HG02840 (cell line): Measurements from ENCODE around the gene MRPL37.

Experiments used
- ATAC-seq: cut with Tn5 transposase; IDR thresholded peaks from one replicate; pipeline ENCODE4 v1.9.1; 2021; ENCODE audit warnings: mild to moderate bottlenecking, moderate library complexity, moderate number of reproducible peaks; ENCODE audit not compliant: unreplicated experiment, low FRiP score

The MRPL37 gene

GRCh38 chr1:54238353-54239034 lies 38.5 kb downstream of the MRPL37 start:
- no peak for ATAC-seq

- no peak for ATAC-seq
Measured at GRCh38 chr1:54239035-54239383, 39.0 kb downstream of the MRPL37 start.

- no peak for ATAC-seq
Measured at GRCh38 chr1:54239631-54240031, 39.7 kb downstream of the MRPL37 start.

- no peak for ATAC-seq
Measured at GRCh38 chr1:54240741-54241335, 40.9 kb downstream of the MRPL37 start.

GRCh38 chr1:54241364-54241763 lies 41.4 kb downstream of the MRPL37 start:
- no peak for ATAC-seq

- ATAC-seq: no peak
Measured at GRCh38 chr1:54243022-54243421, 43.1 kb downstream of the MRPL37 start.

- ATAC-seq: no peak
Measured at GRCh38 chr1:54244655-54245054, 44.7 kb downstream of the MRPL37 start.

GRCh38 chr1:54245501-54245900 lies 45.5 kb downstream of the MRPL37 start:
- ATAC-seq: no peak

GRCh38 chr1:54246116-54246721 lies 46.3 kb downstream of the MRPL37 start:
- ATAC-seq: no peak

GRCh38 chr1:54247863-54248515 lies 48.0 kb downstream of the MRPL37 start:
- ATAC-seq: no peak

GRCh38 chr1:54248966-54249365 lies 49.0 kb downstream of the MRPL37 start:
- ATAC-seq: no peak

- ATAC-seq: no peak
Measured at GRCh38 chr1:54249819-54250435, 50.0 kb downstream of the MRPL37 start.

GRCh38 chr1:54250670-54251069 lies 50.7 kb downstream of the MRPL37 start:
- no peak for ATAC-seq

GRCh38 chr1:54252371-54252936 lies 52.5 kb downstream of the MRPL37 start:
- ATAC-seq: no peak

GRCh38 chr1:54253480-54253879 lies 53.5 kb downstream of the MRPL37 start:
- no peak for ATAC-seq

- no peak for ATAC-seq
Measured at GRCh38 chr1:54254055-54254454, 54.1 kb downstream of the MRPL37 start.

GRCh38 chr1:54255026-54255702 lies 55.2 kb downstream of the MRPL37 start:
- ATAC-seq: no peak

- ATAC-seq: no peak
Measured at GRCh38 chr1:54256522-54257345, 56.8 kb downstream of the MRPL37 start.

- no peak for ATAC-seq
Measured at GRCh38 chr1:54257346-54257620, 57.3 kb downstream of the MRPL37 start.

GRCh38 chr1:54257876-54258275 lies 57.9 kb downstream of the MRPL37 start:
- ATAC-seq: no peak
